HCT116 (cell line): ENCODE results near the gene CLCF1.

Source experiments
- EZH2 ChIP-seq: fragments of 200-600 bp; sonication (generic); IDR thresholded peaks from 2 replicates; pipeline ENCODE4 v1.6.1; 2017; ENCODE audit warnings: antibody characterized with exemption, mixed run types
- EZH2phosphoT487 ChIP-seq: fragments of 200-600 bp; IDR thresholded peaks from 2 replicates; pipeline ENCODE4 v1.6.1; 2018; ENCODE audit warnings: antibody characterized with exemption, borderline replicate concordance
- JUND ChIP-seq: IDR thresholded peaks from 2 replicates; pipeline ENCODE4 v1.6.1; 2012
- POLR2A ChIP-seq: IDR thresholded peaks from 2 replicates; pipeline ENCODE4 v1.7.0; 2011; ENCODE audit warnings: borderline replicate concordance; ENCODE audit not compliant: insufficient read depth, insufficient read length; ENCODE audit errors: extremely low read depth
- POLR2AphosphoS5 ChIP-seq: IDR thresholded peaks from 2 replicates; pipeline ENCODE4 v1.6.1; 2011; ENCODE audit warnings: mild to moderate bottlenecking, low read depth, low read length, moderate library complexity
- SIN3A ChIP-seq: IDR thresholded peaks from 2 replicates; pipeline ENCODE4 v1.6.1; 2012; ENCODE audit warnings: low read depth
- SP1 ChIP-seq: IDR thresholded peaks from 2 replicates; pipeline ENCODE4 v1.6.1; 2012; ENCODE audit warnings: low read depth
- YY1 ChIP-seq: IDR thresholded peaks from 2 replicates; pipeline ENCODE4 v1.6.1; 2011; ENCODE audit warnings: low read length, low read depth, moderate library complexity, mild to moderate bottlenecking; ENCODE audit not compliant: insufficient replicate concordance; ENCODE audit errors: extremely low read depth
- TF ChIP-seq, protein P1 (sequence below), 3 experiments: fragments of 200-600 bp in 1 of 3; sonication (generic) in 1 of 3; IDR thresholded peaks in 2 of 3; conservative IDR thresholded peaks in 1 of 3; 2 replicates each; pipeline ENCODE4 v1.5.1; 2012 to 2017; ENCODE audit warnings: low read depth in 2 of 3, low read length in 2 of 3, antibody characterized with exemption in 1 of 3, borderline replicate concordance in 1 of 3, control low read depth in 1 of 3, mild to moderate bottlenecking in 1 of 3, mixed read lengths in 1 of 3, mixed run types in 1 of 3, moderate library complexity in 1 of 3; ENCODE audit not compliant: insufficient read depth in 1 of 3
- TF ChIP-seq, protein P2 (sequence below): IDR thresholded peaks from 2 replicates; pipeline ENCODE4 v1.6.1; 2012; ENCODE audit warnings: low read depth

DNA sequence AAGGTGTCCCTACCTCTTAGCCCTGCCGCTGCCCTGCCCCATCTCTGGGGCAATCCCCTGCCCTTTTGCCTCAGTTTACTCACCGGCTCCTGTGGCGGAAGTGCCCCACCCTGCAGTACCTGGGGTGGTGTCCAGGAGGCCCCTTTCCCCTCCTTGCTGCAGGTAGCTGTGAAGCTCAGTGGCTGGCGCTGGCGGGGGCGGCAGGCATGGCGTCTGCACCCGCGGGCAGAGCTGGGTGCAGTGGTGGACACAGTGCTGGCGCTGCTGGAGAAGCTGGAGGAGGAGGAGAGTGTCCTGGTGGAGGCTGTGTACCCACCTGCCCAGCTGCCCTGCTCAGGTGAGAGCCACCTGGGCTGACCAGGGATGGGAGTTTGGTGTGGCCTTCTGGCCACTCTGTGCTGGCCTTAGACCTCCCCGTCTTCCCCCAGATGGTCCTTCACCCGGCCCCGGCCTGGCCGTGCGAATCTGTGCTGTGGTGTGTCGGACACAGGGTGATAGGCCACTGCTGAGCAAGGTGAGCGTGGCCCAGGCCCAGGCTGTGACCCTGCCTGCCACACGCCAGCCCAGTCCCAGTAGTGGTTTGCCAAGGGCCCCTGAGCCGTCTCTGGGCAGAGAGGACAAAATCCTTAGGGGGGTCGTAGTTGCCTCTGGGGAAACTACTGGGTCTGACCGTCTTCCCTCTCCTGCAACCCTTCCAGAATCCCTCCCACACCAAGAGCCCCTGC, 46.1 kb upstream of the CLCF1 start:
- TF ChIP-seq POLR2AphosphoS5 (no peak), EZH2 (no peak), POLR2A (no peak), JUND (no peak), SP1 (no peak), YY1 (no peak), SIN3A (no peak), EZH2phosphoT487 (no peak)
- TF ChIP-seq, protein P1, sequence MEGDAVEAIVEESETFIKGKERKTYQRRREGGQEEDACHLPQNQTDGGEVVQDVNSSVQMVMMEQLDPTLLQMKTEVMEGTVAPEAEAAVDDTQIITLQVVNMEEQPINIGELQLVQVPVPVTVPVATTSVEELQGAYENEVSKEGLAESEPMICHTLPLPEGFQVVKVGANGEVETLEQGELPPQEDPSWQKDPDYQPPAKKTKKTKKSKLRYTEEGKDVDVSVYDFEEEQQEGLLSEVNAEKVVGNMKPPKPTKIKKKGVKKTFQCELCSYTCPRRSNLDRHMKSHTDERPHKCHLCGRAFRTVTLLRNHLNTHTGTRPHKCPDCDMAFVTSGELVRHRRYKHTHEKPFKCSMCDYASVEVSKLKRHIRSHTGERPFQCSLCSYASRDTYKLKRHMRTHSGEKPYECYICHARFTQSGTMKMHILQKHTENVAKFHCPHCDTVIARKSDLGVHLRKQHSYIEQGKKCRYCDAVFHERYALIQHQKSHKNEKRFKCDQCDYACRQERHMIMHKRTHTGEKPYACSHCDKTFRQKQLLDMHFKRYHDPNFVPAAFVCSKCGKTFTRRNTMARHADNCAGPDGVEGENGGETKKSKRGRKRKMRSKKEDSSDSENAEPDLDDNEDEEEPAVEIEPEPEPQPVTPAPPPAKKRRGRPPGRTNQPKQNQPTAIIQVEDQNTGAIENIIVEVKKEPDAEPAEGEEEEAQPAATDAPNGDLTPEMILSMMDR (IDR thresholded peaks at IDR 0.05 in 2 of 3, conservative IDR thresholded peaks at IDR 0.05 in 1 of 3; ENCODE audit: borderline replicate concordance in 1 of 3, insufficient read depth in 1 of 3, low read depth in 2 of 3, low read length in 2 of 3), result no peak
- TF ChIP-seq, protein P2, sequence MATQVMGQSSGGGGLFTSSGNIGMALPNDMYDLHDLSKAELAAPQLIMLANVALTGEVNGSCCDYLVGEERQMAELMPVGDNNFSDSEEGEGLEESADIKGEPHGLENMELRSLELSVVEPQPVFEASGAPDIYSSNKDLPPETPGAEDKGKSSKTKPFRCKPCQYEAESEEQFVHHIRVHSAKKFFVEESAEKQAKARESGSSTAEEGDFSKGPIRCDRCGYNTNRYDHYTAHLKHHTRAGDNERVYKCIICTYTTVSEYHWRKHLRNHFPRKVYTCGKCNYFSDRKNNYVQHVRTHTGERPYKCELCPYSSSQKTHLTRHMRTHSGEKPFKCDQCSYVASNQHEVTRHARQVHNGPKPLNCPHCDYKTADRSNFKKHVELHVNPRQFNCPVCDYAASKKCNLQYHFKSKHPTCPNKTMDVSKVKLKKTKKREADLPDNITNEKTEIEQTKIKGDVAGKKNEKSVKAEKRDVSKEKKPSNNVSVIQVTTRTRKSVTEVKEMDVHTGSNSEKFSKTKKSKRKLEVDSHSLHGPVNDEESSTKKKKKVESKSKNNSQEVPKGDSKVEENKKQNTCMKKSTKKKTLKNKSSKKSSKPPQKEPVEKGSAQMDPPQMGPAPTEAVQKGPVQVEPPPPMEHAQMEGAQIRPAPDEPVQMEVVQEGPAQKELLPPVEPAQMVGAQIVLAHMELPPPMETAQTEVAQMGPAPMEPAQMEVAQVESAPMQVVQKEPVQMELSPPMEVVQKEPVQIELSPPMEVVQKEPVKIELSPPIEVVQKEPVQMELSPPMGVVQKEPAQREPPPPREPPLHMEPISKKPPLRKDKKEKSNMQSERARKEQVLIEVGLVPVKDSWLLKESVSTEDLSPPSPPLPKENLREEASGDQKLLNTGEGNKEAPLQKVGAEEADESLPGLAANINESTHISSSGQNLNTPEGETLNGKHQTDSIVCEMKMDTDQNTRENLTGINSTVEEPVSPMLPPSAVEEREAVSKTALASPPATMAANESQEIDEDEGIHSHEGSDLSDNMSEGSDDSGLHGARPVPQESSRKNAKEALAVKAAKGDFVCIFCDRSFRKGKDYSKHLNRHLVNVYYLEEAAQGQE, result no peak
